Omental fat pad (tissue), 4 donors: ENCODE data around the gene APBB2. TPM values are rescaled to one million over a fixed set of nuclear protein-coding genes. Genes with fewer than 3 reads are reported as not detected.
A peak's percentile ranks its signal among the peaks of the same experiment; 100 is the strongest.

Experiments
- ATAC-seq: fragments of 150-250 bp; one replicate; pipeline ENCODE4 v1.9.1; 2016; ENCODE audit warnings: mild to moderate bottlenecking, moderate library complexity; ENCODE audit not compliant: low FRiP score
- DNase-seq: peaks from one replicate; pipeline ENCODE4 v3.0.0-alpha.2; 2019; ENCODE audit warnings: low spot score
- CTCF ChIP-seq, 3 donors: fragments of 450-650 bp; IDR thresholded peaks; one replicate each; pipeline ENCODE4 v1.5.1; 2016 to 2017; ENCODE audit warnings: antibody characterized with exemption in 3 of 3, mild to moderate bottlenecking in 3 of 3, moderate library complexity in 2 of 3
- total RNA-seq, 4 donors: library from RNA; depleted of rRNA; stranded (reverse); fragments of >200 nt; gene quantifications; one replicate each; pipeline ENCODE4 v1.1.0, GENCODE V29; 2016

Gene APBB2
- total RNA-seq, 4 donors from 2014 or later: 76.6 to 138 (median 113) TPM

GRCh38 chr4:40990236-40990898 is 224.0 kb downstream of the APBB2 start:
- DNase-seq (no peak), ATAC-seq (peak; percentile 51)
- TF ChIP-seq CTCF (IDR thresholded peaks at IDR 0.05): no peak

GRCh38 chr4:40987151-40987550 is 227.2 kb downstream of the APBB2 start:
- TF ChIP-seq CTCF (IDR thresholded peaks at IDR 0.05): no peak
- no peak for DNase-seq
- ATAC-seq: no peak

GRCh38 chr4:40986375-40986774 is 228.0 kb downstream of the APBB2 start:
- no peak for TF ChIP-seq CTCF (IDR thresholded peaks at IDR 0.05)
- DNase-seq (no peak), ATAC-seq (no peak)

- no peak for DNase-seq
- ATAC-seq: no peak
- TF ChIP-seq CTCF (IDR thresholded peaks at IDR 0.05): no peak
Measured at GRCh38 chr4:40984051-40984450, 230.3 kb downstream of the APBB2 start.

GRCh38 chr4:40980318-40980883 is 233.9 kb downstream of the APBB2 start:
- DNase-seq (no peak), ATAC-seq (no peak)
- no peak for TF ChIP-seq CTCF (IDR thresholded peaks at IDR 0.05)

GRCh38 chr4:40978548-40978947 is 235.8 kb downstream of the APBB2 start:
- DNase-seq (no peak), ATAC-seq (no peak)
- TF ChIP-seq CTCF (IDR thresholded peaks at IDR 0.05): no peak

- ATAC-seq (peak; percentile 66), DNase-seq (no peak)
- TF ChIP-seq CTCF (IDR thresholded peaks at IDR 0.05): no peak
Measured at GRCh38 chr4:40976343-40976742, 238.0 kb downstream of the APBB2 start.
